GM23338 (cell line): ENCODE measurements around the gene ITGA8.

Source experiments
- CREB1 ChIP-seq: fragments of 250-450 bp; sonication (Bioruptor Pico); IDR thresholded peaks from 2 replicates; pipeline ENCODE4 v1.5.0; 2020; ENCODE audit warnings: low read depth, mild to moderate bottlenecking, moderate library complexity
- EZH2 ChIP-seq: fragments of 200-600 bp; sonication (generic); IDR thresholded peaks from one replicate; pipeline ENCODE4 v1.8.0; 2017; ENCODE audit warnings: antibody characterized with exemption, mild to moderate bottlenecking, low read depth; ENCODE audit not compliant: unreplicated experiment
- EZH2phosphoT487 ChIP-seq: fragments of 200-600 bp; sonication (generic); IDR thresholded peaks from one replicate; pipeline ENCODE4 v1.8.1; 2018; ENCODE audit warnings: antibody characterized with exemption; ENCODE audit not compliant: unreplicated experiment
- JUNB ChIP-seq: IDR thresholded peaks from one replicate; pipeline ENCODE4 v1.6.1; 2016; ENCODE audit warnings: antibody characterized with exemption; ENCODE audit not compliant: unreplicated experiment
- STAT1 ChIP-seq: IDR thresholded peaks from one replicate; pipeline ENCODE4 v1.6.1; 2016; ENCODE audit warnings: antibody characterized with exemption; ENCODE audit not compliant: unreplicated experiment
- TF ChIP-seq, protein P1 (sequence below), 2 experiments: fragments of 200-600 bp in 1 of 2; sonication (generic) in 1 of 2; conservative IDR thresholded peaks; 2 replicates each; pipeline versions ENCODE4 v1.5.1 to v1.6.1; 2016 to 2017; ENCODE audit warnings: antibody characterized with exemption in 2 of 2, low read depth in 2 of 2, mild to moderate bottlenecking in 2 of 2, moderate library complexity in 1 of 2
- TF ChIP-seq, protein P2 (sequence below): IDR thresholded peaks from one replicate; pipeline ENCODE4 v1.6.1; 2018; ENCODE audit warnings: antibody characterized with exemption; ENCODE audit not compliant: unreplicated experiment
- TF ChIP-seq, protein P3 (sequence below): IDR thresholded peaks from 2 replicates; pipeline ENCODE4 v1.6.1; 2016; ENCODE audit warnings: antibody characterized with exemption

DNA sequence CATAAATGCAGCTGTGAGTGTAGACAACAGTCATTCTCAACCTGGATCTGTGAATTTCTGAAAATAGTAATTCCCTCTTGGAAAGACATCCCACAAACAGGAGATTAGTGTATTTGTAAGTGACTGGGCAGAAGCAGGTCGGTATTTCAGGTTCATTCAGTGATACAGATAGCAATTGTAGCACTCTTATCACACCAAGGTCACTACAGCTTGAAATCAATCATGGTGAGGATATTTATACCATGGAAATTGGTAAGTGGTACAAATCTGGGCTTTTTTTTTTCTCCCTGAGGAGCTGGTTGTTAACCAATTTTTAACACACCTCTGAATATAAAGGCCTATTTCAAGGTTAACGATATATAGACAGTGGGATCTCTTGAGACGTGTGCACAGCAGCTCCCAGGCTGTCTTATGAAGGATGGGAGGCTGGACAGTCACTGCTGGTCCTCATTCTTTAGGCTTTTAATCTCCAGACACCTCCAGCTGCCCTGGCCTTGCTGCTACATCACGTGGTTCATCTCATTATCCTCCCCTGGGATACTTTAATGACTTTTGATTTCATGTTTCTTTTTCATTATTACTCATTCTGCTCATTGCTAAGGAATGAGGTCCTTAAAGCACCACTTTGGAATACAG is 87.1 kb downstream of the ITGA8 start:
- TF ChIP-seq, protein P1, sequence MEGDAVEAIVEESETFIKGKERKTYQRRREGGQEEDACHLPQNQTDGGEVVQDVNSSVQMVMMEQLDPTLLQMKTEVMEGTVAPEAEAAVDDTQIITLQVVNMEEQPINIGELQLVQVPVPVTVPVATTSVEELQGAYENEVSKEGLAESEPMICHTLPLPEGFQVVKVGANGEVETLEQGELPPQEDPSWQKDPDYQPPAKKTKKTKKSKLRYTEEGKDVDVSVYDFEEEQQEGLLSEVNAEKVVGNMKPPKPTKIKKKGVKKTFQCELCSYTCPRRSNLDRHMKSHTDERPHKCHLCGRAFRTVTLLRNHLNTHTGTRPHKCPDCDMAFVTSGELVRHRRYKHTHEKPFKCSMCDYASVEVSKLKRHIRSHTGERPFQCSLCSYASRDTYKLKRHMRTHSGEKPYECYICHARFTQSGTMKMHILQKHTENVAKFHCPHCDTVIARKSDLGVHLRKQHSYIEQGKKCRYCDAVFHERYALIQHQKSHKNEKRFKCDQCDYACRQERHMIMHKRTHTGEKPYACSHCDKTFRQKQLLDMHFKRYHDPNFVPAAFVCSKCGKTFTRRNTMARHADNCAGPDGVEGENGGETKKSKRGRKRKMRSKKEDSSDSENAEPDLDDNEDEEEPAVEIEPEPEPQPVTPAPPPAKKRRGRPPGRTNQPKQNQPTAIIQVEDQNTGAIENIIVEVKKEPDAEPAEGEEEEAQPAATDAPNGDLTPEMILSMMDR (conservative IDR thresholded peaks at IDR 0.05; ENCODE audit: low read depth in 2 of 2) = no peak
- TF ChIP-seq JUNB (no peak), EZH2phosphoT487 (no peak), STAT1 (no peak), EZH2 (no peak), CREB1 (CRISPR knock-in tag) (no peak)
- TF ChIP-seq, protein P2, sequence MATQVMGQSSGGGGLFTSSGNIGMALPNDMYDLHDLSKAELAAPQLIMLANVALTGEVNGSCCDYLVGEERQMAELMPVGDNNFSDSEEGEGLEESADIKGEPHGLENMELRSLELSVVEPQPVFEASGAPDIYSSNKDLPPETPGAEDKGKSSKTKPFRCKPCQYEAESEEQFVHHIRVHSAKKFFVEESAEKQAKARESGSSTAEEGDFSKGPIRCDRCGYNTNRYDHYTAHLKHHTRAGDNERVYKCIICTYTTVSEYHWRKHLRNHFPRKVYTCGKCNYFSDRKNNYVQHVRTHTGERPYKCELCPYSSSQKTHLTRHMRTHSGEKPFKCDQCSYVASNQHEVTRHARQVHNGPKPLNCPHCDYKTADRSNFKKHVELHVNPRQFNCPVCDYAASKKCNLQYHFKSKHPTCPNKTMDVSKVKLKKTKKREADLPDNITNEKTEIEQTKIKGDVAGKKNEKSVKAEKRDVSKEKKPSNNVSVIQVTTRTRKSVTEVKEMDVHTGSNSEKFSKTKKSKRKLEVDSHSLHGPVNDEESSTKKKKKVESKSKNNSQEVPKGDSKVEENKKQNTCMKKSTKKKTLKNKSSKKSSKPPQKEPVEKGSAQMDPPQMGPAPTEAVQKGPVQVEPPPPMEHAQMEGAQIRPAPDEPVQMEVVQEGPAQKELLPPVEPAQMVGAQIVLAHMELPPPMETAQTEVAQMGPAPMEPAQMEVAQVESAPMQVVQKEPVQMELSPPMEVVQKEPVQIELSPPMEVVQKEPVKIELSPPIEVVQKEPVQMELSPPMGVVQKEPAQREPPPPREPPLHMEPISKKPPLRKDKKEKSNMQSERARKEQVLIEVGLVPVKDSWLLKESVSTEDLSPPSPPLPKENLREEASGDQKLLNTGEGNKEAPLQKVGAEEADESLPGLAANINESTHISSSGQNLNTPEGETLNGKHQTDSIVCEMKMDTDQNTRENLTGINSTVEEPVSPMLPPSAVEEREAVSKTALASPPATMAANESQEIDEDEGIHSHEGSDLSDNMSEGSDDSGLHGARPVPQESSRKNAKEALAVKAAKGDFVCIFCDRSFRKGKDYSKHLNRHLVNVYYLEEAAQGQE = no peak
- TF ChIP-seq, protein P3, sequence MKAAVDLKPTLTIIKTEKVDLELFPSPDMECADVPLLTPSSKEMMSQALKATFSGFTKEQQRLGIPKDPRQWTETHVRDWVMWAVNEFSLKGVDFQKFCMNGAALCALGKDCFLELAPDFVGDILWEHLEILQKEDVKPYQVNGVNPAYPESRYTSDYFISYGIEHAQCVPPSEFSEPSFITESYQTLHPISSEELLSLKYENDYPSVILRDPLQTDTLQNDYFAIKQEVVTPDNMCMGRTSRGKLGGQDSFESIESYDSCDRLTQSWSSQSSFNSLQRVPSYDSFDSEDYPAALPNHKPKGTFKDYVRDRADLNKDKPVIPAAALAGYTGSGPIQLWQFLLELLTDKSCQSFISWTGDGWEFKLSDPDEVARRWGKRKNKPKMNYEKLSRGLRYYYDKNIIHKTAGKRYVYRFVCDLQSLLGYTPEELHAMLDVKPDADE = no peak
